NCI-H526 treated with DMSO at 0.1 percent for 48 hours (cell line): ENCODE data around the gene CNGA2.

Experiments
- DNase-seq: peaks from one replicate; lab custom pipeline; 2025; lab: John Stamatoyannopoulos, UW

The CNGA2 gene

GRCh38 chrX:151712253-151712652 is 22.3 kb upstream of the CNGA2 start:
- DNase-seq: no peak

GRCh38 chrX:151713849-151714248 is 20.7 kb upstream of the CNGA2 start:
- DNase-seq: no peak

- no peak for DNase-seq
These were observed 20.2 kb upstream of the CNGA2 start for GRCh38 chrX:151714362-151714761.

- no peak for DNase-seq
These were observed 18.8 kb upstream of the CNGA2 start, which contains the start of gene FATE1 for GRCh38 chrX:151715752-151716151. Gene FATE1 (plus strand): TSS chrX:151716035. CDS start chrX:151716120, 85 bp downstream.

- DNase-seq: no peak
These were observed 12.2 kb upstream of the CNGA2 start for GRCh38 chrX:151722241-151722846.

GRCh38 chrX:151723156-151723760 is 11.3 kb upstream of the CNGA2 start:
- no peak for DNase-seq

- no peak for DNase-seq
These were observed 9.8 kb upstream of the CNGA2 start for GRCh38 chrX:151724563-151725337.

- no peak for DNase-seq
These were observed 9.3 kb upstream of the CNGA2 start for GRCh38 chrX:151725338-151725614.

- no peak for DNase-seq
These were observed 7.8 kb upstream of the CNGA2 start for GRCh38 chrX:151726751-151727150.

GRCh38 chrX:151727346-151727745 is 7.2 kb upstream of the CNGA2 start:
- no peak for DNase-seq

- no peak for DNase-seq
These were observed 5.4 kb upstream of the CNGA2 start for GRCh38 chrX:151729056-151729725.

- no peak for DNase-seq
These were observed 673 bp downstream of the CNGA2 start for GRCh38 chrX:151735219-151735618.

GRCh38 chrX:151736685-151737084 is 2.1 kb downstream of the CNGA2 start:
- no peak for DNase-seq

GRCh38 chrX:151737494-151737893 is 2.9 kb downstream of the CNGA2 start:
- DNase-seq: no peak

GRCh38 chrX:151738751-151739150 is 4.2 kb downstream of the CNGA2 start:
- DNase-seq: no peak

- DNase-seq: no peak
These were observed 7.1 kb downstream of the CNGA2 start for GRCh38 chrX:151741606-151742005.

- DNase-seq: no peak
These were observed 7.8 kb downstream of the CNGA2 start for GRCh38 chrX:151742311-151742710.

- DNase-seq: no peak
These were observed 9.3 kb downstream of the CNGA2 start for GRCh38 chrX:151743651-151744470.

GRCh38 chrX:151745651-151746050 is 11.1 kb downstream of the CNGA2 start:
- no peak for DNase-seq

GRCh38 chrX:151746502-151746901 is 12.0 kb downstream of the CNGA2 start:
- no peak for DNase-seq

GRCh38 chrX:151750511-151750910 is 16.0 kb downstream of the CNGA2 start:
- DNase-seq: no peak

GRCh38 chrX:151752847-151753246 is 18.3 kb downstream of the CNGA2 start:
- no peak for DNase-seq
